MM.1S (cell line): ENCODE results near the gene GABRG3.

Source experiments
- DNase-seq: peaks from one replicate; pipeline ENCODE4 v3.0.0-alpha.2; 2015
- H2AFZ ChIP-seq: fragments of 300-600 bp; sonication (generic); 2 replicates; pipeline ENCODE4 v1.6.0; 2016; ENCODE audit warnings: antibody characterized with exemption, low read length
- H3F3A ChIP-seq: fragments of 300-600 bp; sonication (generic); 2 replicates; pipeline ENCODE4 v1.6.1; 2016; ENCODE audit warnings: mild to moderate bottlenecking, antibody characterized with exemption, low read length, moderate library complexity, mixed read lengths; ENCODE audit not compliant: insufficient read depth
- H3K27ac ChIP-seq: fragments of 300-600 bp; sonication (generic); 2 replicates; pipeline ENCODE4 v1.5.1; 2016; ENCODE audit warnings: mild to moderate bottlenecking, low read length
- H3K27me3 ChIP-seq: fragments of 300-600 bp; sonication (generic); replicated peaks from 2 replicates; pipeline ENCODE4 v1.6.0; 2016; ENCODE audit warnings: low read length; ENCODE audit not compliant: insufficient read depth
- H3K36me3 ChIP-seq: fragments of 300-600 bp; sonication (generic); replicated peaks from 2 replicates; pipeline ENCODE4 v1.6.1; 2016; ENCODE audit warnings: mild to moderate bottlenecking, low read length, mixed read lengths; ENCODE audit not compliant: insufficient read depth
- H3K4me1 ChIP-seq: fragments of 300-600 bp; sonication (generic); 2 replicates; pipeline ENCODE4 v1.6.1; 2016; ENCODE audit warnings: low read length, mixed read lengths
- H3K4me2 ChIP-seq: fragments of 300-600 bp; sonication (generic); 2 replicates; pipeline ENCODE4 v1.6.0; 2016; ENCODE audit warnings: low read depth, low read length
- H3K4me3 ChIP-seq: fragments of 300-600 bp; sonication (generic); 2 replicates; pipeline ENCODE4 v1.5.1; 2016; ENCODE audit warnings: low read length, mixed read lengths
- H3K79me2 ChIP-seq: fragments of 300-600 bp; sonication (generic); 2 replicates; pipeline ENCODE4 v1.6.1; 2016; ENCODE audit warnings: mixed run types, low read length, mixed read lengths
- H3K9ac ChIP-seq: fragments of 300-600 bp; sonication (generic); 2 replicates; pipeline ENCODE4 v1.6.1; 2016; ENCODE audit warnings: low read length, mixed read lengths
- H3K9me2 ChIP-seq: fragments of 300-600 bp; sonication (generic); replicated peaks from 2 replicates; pipeline ENCODE4 v1.6.1; 2016; ENCODE audit warnings: mild to moderate bottlenecking, low read length, mixed read lengths; ENCODE audit not compliant: insufficient read depth
- H3K9me3 ChIP-seq: fragments of 300-600 bp; sonication (generic); replicated peaks from 2 replicates; pipeline ENCODE4 v1.6.1; 2016; ENCODE audit warnings: mild to moderate bottlenecking, low read length, mixed read lengths; ENCODE audit not compliant: insufficient read depth
- H4K20me1 ChIP-seq: fragments of 300-600 bp; sonication (generic); 2 replicates; pipeline ENCODE4 v1.6.1; 2016; ENCODE audit warnings: mild to moderate bottlenecking, low read length, moderate library complexity, mixed read lengths; ENCODE audit not compliant: insufficient read depth
- EZH2 ChIP-seq: fragments of 300-600 bp; sonication (generic); optimal IDR thresholded peaks from 2 replicates; pipeline ENCODE3; 2017; ENCODE audit warnings: low read depth, mild to moderate bottlenecking, antibody characterized with exemption, low read length, mixed read lengths
- EZH2phosphoT487 ChIP-seq: fragments of 300-600 bp; sonication (generic); IDR thresholded peaks from 2 replicates; pipeline ENCODE4 v1.6.1; 2018; ENCODE audit warnings: antibody characterized with exemption, low read length
- TF ChIP-seq, protein P1 (sequence below): fragments of 300-600 bp; sonication (generic); IDR thresholded peaks from 2 replicates; pipeline ENCODE4 v1.5.1; 2016; ENCODE audit warnings: antibody characterized with exemption, low read length, mixed read lengths

GABRG3 gene

DNA sequence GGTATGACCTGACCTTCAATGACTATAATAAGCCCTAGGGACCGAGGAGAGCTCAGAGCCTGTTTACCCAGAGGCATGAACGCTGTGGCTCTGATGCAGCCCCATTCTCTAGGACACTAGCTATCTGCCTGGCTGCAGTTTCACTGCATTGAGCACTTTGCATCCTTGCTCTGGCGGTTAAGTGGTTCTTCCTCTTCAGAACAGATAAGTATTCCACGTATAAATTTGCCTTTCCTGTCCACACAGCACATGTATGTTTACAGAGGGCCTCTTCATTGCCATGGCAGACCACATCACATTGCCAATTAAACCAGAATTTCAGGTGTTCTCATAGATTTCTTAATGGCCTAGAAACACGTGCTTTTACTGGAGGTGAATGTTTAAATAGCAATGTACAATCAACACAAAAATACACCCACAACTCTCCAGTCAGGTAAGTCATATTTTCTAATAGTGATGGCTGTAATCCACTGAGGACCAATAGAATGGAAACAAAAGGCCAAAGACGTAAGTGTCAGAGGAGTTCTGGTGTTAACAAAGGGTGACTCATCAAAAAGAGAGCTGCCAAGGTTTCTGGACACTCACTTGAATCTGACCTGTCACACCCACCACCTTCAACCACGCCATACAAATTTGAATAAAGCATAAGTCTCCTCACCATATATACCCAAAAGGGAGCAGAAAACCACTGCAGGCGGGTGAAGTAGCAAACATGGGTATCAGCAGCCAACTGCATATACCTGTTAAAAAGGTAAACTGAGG is 574.7 kb downstream of the GABRG3 start:
- no peaks in the 10 kb centered on the region for H3K9me2 ChIP-seq
- no peaks in the 10 kb centered on the region for H3F3A ChIP-seq
- H3K4me3 ChIP-seq, result no peak overlapping the region
- H3K9ac ChIP-seq, result no peak overlapping the region
- no peaks in the 10 kb centered on the region for H3K36me3 ChIP-seq
- no peaks in the 10 kb centered on the region for H3K79me2 ChIP-seq
- no peak overlapping the region for H3K4me2 ChIP-seq
- H4K20me1 ChIP-seq, result no peaks in the 10 kb centered on the region
- no peak overlapping the region for H2AFZ ChIP-seq
- H3K27me3 ChIP-seq, result no peaks in the 10 kb centered on the region
- no peak overlapping the region for H3K27ac ChIP-seq
- no peaks in the 10 kb centered on the region for H3K9me3 ChIP-seq
- DNase-seq, result no peak
- TF ChIP-seq EZH2 (no peak), EZH2phosphoT487 (no peak)
- TF ChIP-seq, protein P1, sequence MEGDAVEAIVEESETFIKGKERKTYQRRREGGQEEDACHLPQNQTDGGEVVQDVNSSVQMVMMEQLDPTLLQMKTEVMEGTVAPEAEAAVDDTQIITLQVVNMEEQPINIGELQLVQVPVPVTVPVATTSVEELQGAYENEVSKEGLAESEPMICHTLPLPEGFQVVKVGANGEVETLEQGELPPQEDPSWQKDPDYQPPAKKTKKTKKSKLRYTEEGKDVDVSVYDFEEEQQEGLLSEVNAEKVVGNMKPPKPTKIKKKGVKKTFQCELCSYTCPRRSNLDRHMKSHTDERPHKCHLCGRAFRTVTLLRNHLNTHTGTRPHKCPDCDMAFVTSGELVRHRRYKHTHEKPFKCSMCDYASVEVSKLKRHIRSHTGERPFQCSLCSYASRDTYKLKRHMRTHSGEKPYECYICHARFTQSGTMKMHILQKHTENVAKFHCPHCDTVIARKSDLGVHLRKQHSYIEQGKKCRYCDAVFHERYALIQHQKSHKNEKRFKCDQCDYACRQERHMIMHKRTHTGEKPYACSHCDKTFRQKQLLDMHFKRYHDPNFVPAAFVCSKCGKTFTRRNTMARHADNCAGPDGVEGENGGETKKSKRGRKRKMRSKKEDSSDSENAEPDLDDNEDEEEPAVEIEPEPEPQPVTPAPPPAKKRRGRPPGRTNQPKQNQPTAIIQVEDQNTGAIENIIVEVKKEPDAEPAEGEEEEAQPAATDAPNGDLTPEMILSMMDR, result no peak
- H3K4me1 ChIP-seq, result no peaks in the 10 kb centered on the region

DNA sequence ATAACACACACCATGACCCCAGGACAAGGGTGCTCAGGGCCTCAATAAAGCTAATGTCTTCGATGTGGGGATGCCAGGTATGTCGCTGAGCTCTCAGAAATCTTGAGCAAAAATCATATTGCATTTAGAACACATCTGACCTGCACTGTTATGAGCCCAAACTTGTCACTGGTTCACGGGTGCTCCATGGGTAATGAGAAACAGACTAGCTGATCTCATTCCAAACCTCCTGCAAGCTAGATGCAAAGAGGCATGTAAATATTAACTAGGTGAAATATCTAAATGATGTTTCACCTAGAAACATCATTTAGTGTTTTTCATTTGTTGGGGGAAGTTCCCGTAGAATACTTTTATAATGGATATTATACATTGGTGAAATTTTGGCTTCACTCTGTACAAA is 578.8 kb downstream of the GABRG3 start:
- Histone ChIP-seq H3F3A (no peaks in the 10 kb centered on the region), H3K4me2 (no peak overlapping the region), H3K36me3 (no peaks in the 10 kb centered on the region), H3K9me2 (no peaks in the 10 kb centered on the region), H3K9ac (no peak overlapping the region), H3K4me1 (no peaks in the 10 kb centered on the region), H2AFZ (no peak overlapping the region), H3K27me3 (no peaks in the 10 kb centered on the region), H3K9me3 (no peaks in the 10 kb centered on the region), H3K27ac (no peak overlapping the region), H3K4me3 (no peak overlapping the region), H3K79me2 (no peaks in the 10 kb centered on the region), H4K20me1 (no peaks in the 10 kb centered on the region)
- TF ChIP-seq EZH2 (no peak), EZH2phosphoT487 (no peak)
- TF ChIP-seq, protein P1, result no peak
- no peak for DNase-seq

DNA sequence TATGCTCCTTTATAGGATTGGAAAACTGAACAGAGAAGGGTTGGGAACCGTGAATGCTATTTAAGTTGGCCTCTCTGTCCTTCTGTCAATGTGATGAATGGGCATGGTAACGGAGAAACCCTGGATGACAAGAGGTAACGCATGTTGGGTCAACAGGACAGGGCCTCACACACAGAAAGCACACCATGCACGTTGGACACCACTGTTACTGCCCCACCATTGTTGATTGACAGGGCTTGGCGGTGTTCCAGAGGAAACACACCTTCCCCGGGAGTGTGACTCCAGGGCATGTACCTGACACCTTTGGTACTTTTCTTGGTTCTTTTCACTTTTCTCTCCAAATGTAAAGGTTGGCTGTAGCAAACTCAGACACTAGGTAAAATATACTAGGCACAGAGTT is 579.7 kb downstream of the GABRG3 start:
- no peaks in the 10 kb centered on the region for H4K20me1 ChIP-seq
- TF ChIP-seq, protein P1, result no peak
- TF ChIP-seq EZH2phosphoT487, result no peak
- no peak for TF ChIP-seq EZH2
- no peaks in the 10 kb centered on the region for H3K9me2 ChIP-seq
- no peaks in the 10 kb centered on the region for H3K4me1 ChIP-seq
- H2AFZ ChIP-seq, result no peak overlapping the region
- H3K4me2 ChIP-seq, result no peak overlapping the region
- no peak overlapping the region for H3K4me3 ChIP-seq
- no peaks in the 10 kb centered on the region for H3K36me3 ChIP-seq
- H3F3A ChIP-seq, result no peaks in the 10 kb centered on the region
- H3K9me3 ChIP-seq, result no peaks in the 10 kb centered on the region
- no peaks in the 10 kb centered on the region for H3K27me3 ChIP-seq
- DNase-seq, result no peak
- H3K79me2 ChIP-seq, result no peaks in the 10 kb centered on the region
- H3K9ac ChIP-seq, result no peak overlapping the region
- H3K27ac ChIP-seq, result no peak overlapping the region
